Measurements from ENCODE around the gene PIK3C2G. TPM values are rescaled to one million over a fixed set of nuclear protein-coding genes. Genes with fewer than 3 reads are reported as not detected.

The PIK3C2G gene
- polyA plus RNA-seq, 3 donors = not detected

DNA sequence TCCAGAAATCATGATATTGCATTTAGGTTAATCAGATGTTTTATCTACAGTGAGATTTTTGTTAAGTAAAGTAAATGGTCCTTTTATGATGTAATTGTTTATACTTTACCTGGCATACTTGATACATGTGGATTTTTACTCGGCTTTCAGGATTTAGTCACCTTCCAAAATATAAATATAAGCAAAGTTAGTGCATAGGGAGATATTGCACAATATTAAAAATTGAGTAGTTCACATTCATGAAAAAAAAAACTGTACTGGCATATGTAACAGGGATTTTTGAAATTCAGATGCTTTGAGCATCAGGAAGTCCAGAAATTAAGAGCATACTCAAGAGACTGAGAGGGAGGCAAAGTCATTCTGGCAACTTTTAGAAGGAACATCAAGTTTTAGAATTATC is 303.0 kb downstream of the PIK3C2G start:
- DNase-seq = no peak
- Mint-ChIP-seq H3K36me3 (no peaks in the 10 kb centered on the region), H3K4me3 (no peak overlapping the region), H3K27me3 (ENCODE audit: low read depth in 3 of 3) (peaks cover 0 to 1% (median 0%) of the 10 kb centered on the region in 3 donors), H3K4me1 (no peaks in the 10 kb centered on the region), H3K9me3 (peaks cover 0 to 5% (median 3%) of the 10 kb centered on the region in 7 donors), H3K27ac (no peak overlapping the region)
- Histone ChIP-seq H3K4me3 (replicated peaks in 1 of 3; ENCODE audit: low read depth in 2 of 3, low read length in 3 of 3) (no peak overlapping the region), H3K27ac (ENCODE audit: low read depth in 1 of 2, low read length in 2 of 2) (no peak overlapping the region), H3K4me2 (replicated peaks; ENCODE audit: extremely low read depth, low read length, poor library complexity, severe bottlenecking) (no peak overlapping the region), H3K9me3 (replicated peaks in 1 of 2; ENCODE audit: control insufficient read depth in 1 of 2, insufficient read depth in 1 of 2, low read length in 2 of 2) (peaks cover 0 to 4% of the 10 kb centered on the region in 2 donors), H4K20me1 (ENCODE audit: insufficient read depth, low read length) (no peaks in the 10 kb centered on the region), H2AFZ (ENCODE audit: insufficient read depth, low read depth, low read length, poor library complexity, severe bottlenecking) (no peak overlapping the region), H3K79me2 (ENCODE audit: insufficient read depth, low read length) (no peaks in the 10 kb centered on the region), H3K4me1 (ENCODE audit: control insufficient read depth in 1 of 2, insufficient read depth in 2 of 2, low read length in 2 of 2) (no peaks in the 10 kb centered on the region), H3K36me3 (replicated peaks in 1 of 2; ENCODE audit: control insufficient read depth in 1 of 2, insufficient read depth in 2 of 2, low read length in 2 of 2) (no peaks in the 10 kb centered on the region), H3K9ac (ENCODE audit: insufficient read depth, low read length, poor library complexity, severe bottlenecking) (no peak overlapping the region), H3K27me3 (ENCODE audit: control insufficient read depth in 2 of 2, insufficient read depth in 2 of 2, low read length in 2 of 2) (no peaks in the 10 kb centered on the region)
- TF ChIP-seq, protein P1, sequence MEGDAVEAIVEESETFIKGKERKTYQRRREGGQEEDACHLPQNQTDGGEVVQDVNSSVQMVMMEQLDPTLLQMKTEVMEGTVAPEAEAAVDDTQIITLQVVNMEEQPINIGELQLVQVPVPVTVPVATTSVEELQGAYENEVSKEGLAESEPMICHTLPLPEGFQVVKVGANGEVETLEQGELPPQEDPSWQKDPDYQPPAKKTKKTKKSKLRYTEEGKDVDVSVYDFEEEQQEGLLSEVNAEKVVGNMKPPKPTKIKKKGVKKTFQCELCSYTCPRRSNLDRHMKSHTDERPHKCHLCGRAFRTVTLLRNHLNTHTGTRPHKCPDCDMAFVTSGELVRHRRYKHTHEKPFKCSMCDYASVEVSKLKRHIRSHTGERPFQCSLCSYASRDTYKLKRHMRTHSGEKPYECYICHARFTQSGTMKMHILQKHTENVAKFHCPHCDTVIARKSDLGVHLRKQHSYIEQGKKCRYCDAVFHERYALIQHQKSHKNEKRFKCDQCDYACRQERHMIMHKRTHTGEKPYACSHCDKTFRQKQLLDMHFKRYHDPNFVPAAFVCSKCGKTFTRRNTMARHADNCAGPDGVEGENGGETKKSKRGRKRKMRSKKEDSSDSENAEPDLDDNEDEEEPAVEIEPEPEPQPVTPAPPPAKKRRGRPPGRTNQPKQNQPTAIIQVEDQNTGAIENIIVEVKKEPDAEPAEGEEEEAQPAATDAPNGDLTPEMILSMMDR (IDR thresholded peaks at IDR 0.05) = no peak
- WGBS (ENCODE audit: insufficient coverage) = no CpG with 5 or more reads among the region's 1 CpG
- intact Hi-C loops (cut with micrococcal nuclease) = no loop called here

GRCh38 chr12:18567787-18568186 is 306.5 kb downstream of the PIK3C2G start:
- Mint-ChIP-seq H3K36me3 (no peaks in the 10 kb centered on the region), H3K27ac (no peak overlapping the region), H3K4me1 (no peaks in the 10 kb centered on the region), H3K4me3 (no peak overlapping the region), H3K9me3 (peaks cover 0 to 6% (median 3%) of the 10 kb centered on the region in 7 donors), H3K27me3 (ENCODE audit: low read depth in 3 of 3) (no peaks in the 10 kb centered on the region)
- intact Hi-C loops (cut with micrococcal nuclease) = no loop called here
- Histone ChIP-seq H3K4me3 (replicated peaks in 1 of 3; ENCODE audit: low read depth in 2 of 3, low read length in 3 of 3) (no peak overlapping the region), H2AFZ (ENCODE audit: insufficient read depth, low read depth, low read length, poor library complexity, severe bottlenecking) (no peak overlapping the region), H3K27me3 (ENCODE audit: control insufficient read depth in 2 of 2, insufficient read depth in 2 of 2, low read length in 2 of 2) (no peaks in the 10 kb centered on the region), H3K79me2 (ENCODE audit: insufficient read depth, low read length) (no peaks in the 10 kb centered on the region), H3K9me3 (replicated peaks in 1 of 2; ENCODE audit: control insufficient read depth in 1 of 2, insufficient read depth in 1 of 2, low read length in 2 of 2) (peaks cover 0 to 4% of the 10 kb centered on the region in 2 donors), H3K9ac (ENCODE audit: insufficient read depth, low read length, poor library complexity, severe bottlenecking) (no peak overlapping the region), H3K27ac (ENCODE audit: low read depth in 1 of 2, low read length in 2 of 2) (no peak overlapping the region), H4K20me1 (ENCODE audit: insufficient read depth, low read length) (no peaks in the 10 kb centered on the region), H3K4me2 (replicated peaks; ENCODE audit: extremely low read depth, low read length, poor library complexity, severe bottlenecking) (no peak overlapping the region), H3K4me1 (ENCODE audit: control insufficient read depth in 1 of 2, insufficient read depth in 2 of 2, low read length in 2 of 2) (no peaks in the 10 kb centered on the region), H3K36me3 (replicated peaks in 1 of 2; ENCODE audit: control insufficient read depth in 1 of 2, insufficient read depth in 2 of 2, low read length in 2 of 2) (no peaks in the 10 kb centered on the region)
- WGBS (ENCODE audit: insufficient coverage) = 100% methylated on average over 1 of the region's 2 CpGs
- DNase-seq = no peak
- TF ChIP-seq, protein P1 (IDR thresholded peaks at IDR 0.05) = no peak

All from CD14-positive monocyte (primary cell).